Keratinocyte (primary cell): Measurements from ENCODE around the gene SELENOW. TPM values are rescaled to one million over a fixed set of nuclear protein-coding genes. Genes with fewer than 3 reads are reported as not detected.

ENCODE experiments used
- DNase-seq: peaks from one replicate; pipeline ENCODE4 v3.0.0-alpha.2; 2011; ENCODE audit warnings: low read depth, missing footprints, low spot score
- FAIRE-seq: peaks from 2 replicates; lab custom pipeline; 2011; peaks lifted over from hg19 to GRCh38; lab: Jason Lieb, UNC
- H2AFZ ChIP-seq: 2 replicates; pipeline ENCODE4 v1.6.0; 2012; ENCODE audit warnings: low read length, control low read depth, inconsistent platforms; ENCODE audit not compliant: control insufficient read depth
- H3K27ac ChIP-seq: 2 replicates; pipeline ENCODE4 v1.5.1; 2011; ENCODE audit warnings: low read length; ENCODE audit not compliant: control insufficient read depth, insufficient read depth
- H3K27me3 ChIP-seq: 3 replicates; pipeline ENCODE4 v1.6.0; 2011; ENCODE audit warnings: low read length; ENCODE audit not compliant: control insufficient read depth, insufficient read depth; ENCODE audit errors: extremely low read depth
- H3K36me3 ChIP-seq, 2 experiments: 2 replicates in 1 of 2; 3 replicates in 1 of 2; pipeline ENCODE4 v1.5.1; 2011; ENCODE audit warnings: low read length in 2 of 2, mild to moderate bottlenecking in 1 of 2; ENCODE audit not compliant: control insufficient read depth in 2 of 2, insufficient read depth in 2 of 2; ENCODE audit errors: extremely low read depth in 1 of 2
- H3K4me1 ChIP-seq: 3 replicates; pipeline ENCODE4 v1.5.1; 2011; ENCODE audit warnings: low read length; ENCODE audit not compliant: control insufficient read depth, insufficient read depth; ENCODE audit errors: extremely low read depth
- H3K4me2 ChIP-seq: 3 replicates; pipeline ENCODE4 v1.6.0; 2011; ENCODE audit warnings: low read depth, low read length; ENCODE audit not compliant: control insufficient read depth, insufficient read depth; ENCODE audit errors: extremely low read depth
- H3K4me3 ChIP-seq, 3 experiments: fragments of 200-600 bp in 1 of 3; sonication (generic) in 1 of 3; 2 replicates in 2 of 3; 3 replicates in 1 of 3; pipeline ENCODE4 v1.5.1; 2011 to 2016; ENCODE audit warnings: low read length in 3 of 3, mild to moderate bottlenecking in 3 of 3, control low read depth in 2 of 3, inconsistent platforms in 1 of 3, low read depth in 1 of 3, mixed read lengths in 1 of 3, mixed run types in 1 of 3, moderate library complexity in 1 of 3; ENCODE audit not compliant: control insufficient read depth in 2 of 3, insufficient read depth in 2 of 3; ENCODE audit errors: extremely low read depth in 1 of 3
- H3K79me2 ChIP-seq: 2 replicates; pipeline ENCODE4 v1.6.0; 2012; ENCODE audit warnings: low read length; ENCODE audit not compliant: control insufficient read depth, insufficient read depth
- H3K9ac ChIP-seq: 3 replicates; pipeline ENCODE4 v1.6.0; 2011; ENCODE audit warnings: low read length; ENCODE audit not compliant: control insufficient read depth, insufficient read depth; ENCODE audit errors: extremely low read depth
- H3K9me1 ChIP-seq: 3 replicates; pipeline ENCODE4 v1.6.0; 2011; ENCODE audit warnings: low read length; ENCODE audit not compliant: control insufficient read depth, insufficient read depth; ENCODE audit errors: extremely low read depth
- H3K9me3 ChIP-seq: 2 replicates; pipeline ENCODE4 v1.5.1; 2012; ENCODE audit warnings: low read depth, low read length; ENCODE audit not compliant: control insufficient read depth
- H4K20me1 ChIP-seq: 3 replicates; pipeline ENCODE4 v1.6.0; 2011; ENCODE audit warnings: low read length; ENCODE audit not compliant: control insufficient read depth, insufficient read depth; ENCODE audit errors: extremely low read depth
- CTCF ChIP-seq, 3 experiments: IDR thresholded peaks in 1 of 3; conservative IDR thresholded peaks in 1 of 3; optimal IDR thresholded peaks in 1 of 3; 2 replicates in 2 of 3; 3 replicates in 1 of 3; pipeline versions ENCODE3 to v1.5.1; 2011; ENCODE audit warnings: low read length in 3 of 3, mild to moderate bottlenecking in 3 of 3, moderate library complexity in 2 of 3, control low read depth in 1 of 3, inconsistent platforms in 1 of 3; ENCODE audit not compliant: insufficient read depth in 2 of 3; ENCODE audit errors: extremely low read depth in 1 of 3
- EZH2 ChIP-seq: IDR thresholded peaks from one replicate; pipeline ENCODE4 v1.6.1; 2012; ENCODE audit warnings: inconsistent platforms, mild to moderate bottlenecking, low read length, moderate library complexity
- dilution Hi-C: fragments of 300-500 bp; cut with MboI; formaldehyde crosslinking; loops from one replicate; pipeline ENCODE4 v1.7.0; 2020; ENCODE audit warnings: low sequenced_read_pairs; ENCODE audit not compliant: extremely low pct_ligation_motif_present
- polyA plus RNA-seq, 5 experiments: library from polyadenylated mRNA; depleted of rRNA in 3 of 5; stranded (reverse) in 3 of 5; stranded (forward) in 1 of 5; unstranded in 1 of 5; fragments of >200 nt; gene quantifications; 1 replicate in 1 of 5; 2 replicates in 3 of 5; 3 replicates in 1 of 5; pipeline versions ENCODE4 v1.2.1 to v1.2.3, GENCODE V29; 2011 to 2012; ENCODE audit warnings: missing spikeins in 2 of 5, low read depth in 1 of 5, low replicate concordance in 1 of 5

The SELENOW gene
- polyA plus RNA-seq, 1 donor (not counting 4 experiments of a cell fraction or from before 2014, with no cell fraction given): 509 TPM

GRCh38 chr19:47794526-47794925, 16.0 kb downstream of the SELENOW start:
- H3K4me2 ChIP-seq: no peak overlapping the region
- no peak overlapping the region for H3K4me3 ChIP-seq
- dilution Hi-C loops: no loop called here
- TF ChIP-seq CTCF (optimal IDR thresholded peaks at IDR 0.05 in 1 of 3, IDR thresholded peaks at IDR 0.05 in 1 of 3, conservative IDR thresholded peaks at IDR 0.05 in 1 of 3; ENCODE audit: extremely low read depth in 1 of 3, insufficient read depth in 2 of 3, low read length in 3 of 3) (no peak), EZH2 (no peak)
- peaks cover 6% of the 10 kb centered on the region for H3K4me1 ChIP-seq
- FAIRE-seq (no peak), DNase-seq (no peak)
- no peaks in the 10 kb centered on the region for H3K79me2 ChIP-seq
- H3K27ac ChIP-seq: no peak overlapping the region
- no peak overlapping the region for H2AFZ ChIP-seq
- H3K27me3 ChIP-seq: no peaks in the 10 kb centered on the region
- H3K9ac ChIP-seq: no peak overlapping the region
- no peaks in the 10 kb centered on the region for H4K20me1 ChIP-seq
- no peaks in the 10 kb centered on the region for H3K9me1 ChIP-seq
- H3K36me3 ChIP-seq: no peaks in the 10 kb centered on the region
- no peaks in the 10 kb centered on the region for H3K9me3 ChIP-seq

GRCh38 chr19:47796785-47797184, 18.3 kb downstream of the SELENOW start:
- Histone ChIP-seq H3K4me2 (no peak overlapping the region), H3K9me3 (no peaks in the 10 kb centered on the region)

More at GRCh38 chr19:47796785-47797184, 18.3 kb downstream of the SELENOW start:
- Histone ChIP-seq H3K9me1 (no peaks in the 10 kb centered on the region), H4K20me1 (no peaks in the 10 kb centered on the region), H3K9ac (no peak overlapping the region), H3K36me3 (no peaks in the 10 kb centered on the region), H3K27me3 (no peaks in the 10 kb centered on the region), H2AFZ (no peak overlapping the region), H3K79me2 (no peaks in the 10 kb centered on the region), H3K27ac (no peak overlapping the region), H3K4me3 (no peak overlapping the region), H3K4me1 (no peaks in the 10 kb centered on the region)
- TF ChIP-seq EZH2: no peak
- no peak for DNase-seq
- dilution Hi-C loops: no loop called here
- no peak for FAIRE-seq
